PC-9 (cell line): Measurements from ENCODE around the gene ABHD5. TPM values are rescaled to one million over a fixed set of nuclear protein-coding genes. Genes with fewer than 3 reads are reported as not detected.
A peak's percentile ranks its signal among the peaks of the same experiment; 100 is the strongest.

Experiments
- BruUV-seq: library from RNA; stranded (reverse); fragments of 400-500 nt; replicated peaks from 2 replicates; lab custom pipeline; 2021; lab: Mats Ljungman, UMichigan
- CTCF ChIA-PET: fragments of 300-600 bp; sonication (Branson Sonifier 250); formaldehyde crosslinking; loops from one replicate; lab custom pipeline; 2022; ENCODE audit warnings: antibody characterized with exemption; lab: Charles Lee
- POLR2A ChIA-PET: fragments of 300-600 bp; sonication (Branson Sonifier 250); formaldehyde crosslinking; loops from one replicate; lab custom pipeline; 2022; ENCODE audit warnings: antibody characterized with exemption; ENCODE audit not compliant: unreplicated experiment; lab: Charles Lee
- DNase-seq, 2 experiments: peaks; one replicate each; pipeline versions ENCODE4 v3.0.0 to v3.0.0-alpha.2; 2015 to 2022; ENCODE audit warnings: mixed read lengths in 1 of 2
- H2AFZ ChIP-seq: fragments of 200-600 bp; sonication (generic); 2 replicates; pipeline ENCODE4 v1.8.1; 2017; ENCODE audit warnings: antibody characterized with exemption
- H3F3A ChIP-seq: fragments of 200-600 bp; sonication (generic); 2 replicates; pipeline ENCODE4 v1.8.1; 2017; ENCODE audit warnings: antibody characterized with exemption, mild to moderate bottlenecking, low read depth; ENCODE audit not compliant: insufficient read depth
- H3K27ac ChIP-seq: fragments of 200-600 bp; sonication (generic); 2 replicates; pipeline ENCODE4 v1.6.1; 2016; ENCODE audit warnings: mixed run types
- H3K27me3 ChIP-seq: fragments of 200-600 bp; sonication (generic); 2 replicates; pipeline ENCODE4 v1.6.1; 2016; ENCODE audit warnings: low read depth, mixed run types; ENCODE audit not compliant: insufficient read depth
- H3K36me3 ChIP-seq: fragments of 200-600 bp; sonication (generic); 2 replicates; pipeline ENCODE4 v1.6.1; 2016; ENCODE audit warnings: low read depth, mixed run types
- H3K4me1 ChIP-seq: fragments of 200-600 bp; sonication (generic); replicated peaks from 2 replicates; pipeline ENCODE4 v1.6.1; 2016; ENCODE audit warnings: mixed run types; ENCODE audit not compliant: insufficient read depth
- H3K4me2 ChIP-seq: fragments of 200-600 bp; sonication (generic); 2 replicates; pipeline ENCODE4 v1.6.1; 2017; ENCODE audit warnings: mixed run types
- H3K4me3 ChIP-seq: fragments of 200-600 bp; sonication (generic); 2 replicates; pipeline ENCODE4 v1.6.1; 2016; ENCODE audit warnings: mixed run types
- H3K79me2 ChIP-seq: fragments of 200-600 bp; sonication (generic); 2 replicates; pipeline ENCODE4 v1.6.1; 2017; ENCODE audit warnings: low read depth, mixed run types
- H3K9me2 ChIP-seq: fragments of 200-600 bp; sonication (generic); 2 replicates; pipeline ENCODE4 v1.8.1; 2017; ENCODE audit warnings: mild to moderate bottlenecking; ENCODE audit not compliant: insufficient read depth
- H3K9me3 ChIP-seq: fragments of 200-600 bp; sonication (generic); 2 replicates; pipeline ENCODE4 v1.8.1; 2016; ENCODE audit warnings: low read depth; ENCODE audit not compliant: insufficient read depth
- H4K20me1 ChIP-seq: fragments of 200-600 bp; sonication (generic); 2 replicates; pipeline ENCODE4 v1.8.1; 2017; ENCODE audit not compliant: insufficient read depth
- CTCF ChIP-seq: fragments of 200-600 bp; sonication (generic); conservative IDR thresholded peaks from 2 replicates; pipeline ENCODE4 v1.6.1; 2017; ENCODE audit warnings: mixed run types, antibody characterized with exemption, mild to moderate bottlenecking, moderate library complexity
- EZH2 ChIP-seq: fragments of 200-600 bp; sonication (generic); IDR thresholded peaks from 2 replicates; pipeline ENCODE4 v1.8.0; 2017; ENCODE audit warnings: antibody characterized with exemption, low read depth
- intact Hi-C: fragments of 100-400 bp; cut with micrococcal nuclease; formaldehyde crosslinking; loops from one replicate; pipeline ENCODE4 v1.10.0; 2022; ENCODE audit not compliant: unreplicated experiment
- total RNA-seq: library from RNA; stranded (reverse); gene quantifications from 2 replicates; pipeline ENCODE4 v1.2.3, GENCODE V29; 2021

Gene ABHD5
- total RNA-seq, 1 experiment from 2014 or later = 19.9 TPM

GRCh38 chr3:43738305-43738704 lies 47.6 kb downstream of the ABHD5 start:
- Histone ChIP-seq H3K36me3 (no peaks in the 10 kb centered on the region), H3K4me3 (no peak overlapping the region), H3K9me3 (no peaks in the 10 kb centered on the region), H4K20me1 (no peaks in the 10 kb centered on the region), H2AFZ (no peak overlapping the region), H3K27me3 (no peaks in the 10 kb centered on the region), H3K4me2 (no peak overlapping the region), H3K4me1 (peaks cover 20% of the 10 kb centered on the region), H3F3A (peaks cover 8% of the 10 kb centered on the region; the same call in 1 of the 2 replicates), H3K9me2 (no peaks in the 10 kb centered on the region), H3K79me2 (no peaks in the 10 kb centered on the region), H3K27ac (no peak overlapping the region)
- ChIA-PET POLR2A (no interaction called here), CTCF (no interaction called here)
- no peak for DNase-seq
- TF ChIP-seq EZH2 (no peak), CTCF (no peak)
- intact Hi-C loops = no loop called here
- BruUV-seq = no TSS peak

GRCh38 chr3:43742920-43743319 lies 52.2 kb downstream of the ABHD5 start:
- Histone ChIP-seq H3F3A (no peaks in the 10 kb centered on the region), H3K79me2 (no peaks in the 10 kb centered on the region), H4K20me1 (no peaks in the 10 kb centered on the region), H3K36me3 (no peaks in the 10 kb centered on the region), H3K9me3 (no peaks in the 10 kb centered on the region), H3K4me1 (peaks cover 12% of the 10 kb centered on the region; the same call in 1 of the 2 replicates), H3K4me2 (no peak overlapping the region), H3K27ac (no peak overlapping the region), H2AFZ (no peak overlapping the region), H3K9me2 (no peaks in the 10 kb centered on the region), H3K4me3 (no peak overlapping the region), H3K27me3 (no peaks in the 10 kb centered on the region)
- TF ChIP-seq EZH2 (no peak), CTCF (peak; percentile 46)
- BruUV-seq = no TSS peak
- ChIA-PET POLR2A (no interaction called here), CTCF (no interaction called here)
- DNase-seq = no peak
- intact Hi-C loops = no loop called here

- Histone ChIP-seq H3K4me1 (peaks cover 10% of the 10 kb centered on the region), H3K9me3 (no peaks in the 10 kb centered on the region), H4K20me1 (no peaks in the 10 kb centered on the region), H3K36me3 (no peaks in the 10 kb centered on the region), H3K9me2 (no peaks in the 10 kb centered on the region), H3K27ac (no peak overlapping the region), H3K27me3 (no peaks in the 10 kb centered on the region), H3F3A (no peaks in the 10 kb centered on the region), H3K4me3 (no peak overlapping the region), H3K79me2 (no peaks in the 10 kb centered on the region), H3K4me2 (no peak overlapping the region), H2AFZ (no peak overlapping the region)
- ChIA-PET CTCF (no interaction called here), POLR2A (interaction anchor here (0.6 kb wide), 1 partner anchor 541 kb away, joined by 6 read pairs; no protein-coding TSS in a partner anchor)
- no peak for TF ChIP-seq CTCF
- intact Hi-C loops = no loop called here
- no peak for DNase-seq
- no TSS peak for BruUV-seq
These were observed 56.9 kb downstream of the ABHD5 start for GRCh38 chr3:43747641-43748040.
